Fibroblast of the aortic adventitia (primary cell): ENCODE data around the gene SKAP2. TPM values are rescaled to one million over a fixed set of nuclear protein-coding genes. Genes with fewer than 3 reads are reported as not detected.

Source experiments
- DNase-seq: peaks from one replicate; pipeline ENCODE4 v3.0.0-alpha.2; 2010; ENCODE audit warnings: low read depth
- H3K4me3 ChIP-seq: 2 replicates; pipeline ENCODE4 v1.5.1; 2011; ENCODE audit warnings: low read depth, mild to moderate bottlenecking, control low read depth, low read length, moderate library complexity
- total RNA-seq: library from RNA; depleted of rRNA; stranded (reverse); fragments of >200 nt; gene quantifications from 2 replicates; pipeline ENCODE4 v1.2.3, GENCODE V29; 2012; ENCODE audit warnings: low replicate concordance
- TF ChIP-seq, protein P1 (sequence below): IDR thresholded peaks from 2 replicates; pipeline ENCODE4 v1.5.1; 2011; ENCODE audit warnings: mild to moderate bottlenecking, low read length, control low read depth, inconsistent platforms; ENCODE audit not compliant: insufficient read depth

The SKAP2 gene
- total RNA-seq, 1 donor, result 13.6 TPM

DNA sequence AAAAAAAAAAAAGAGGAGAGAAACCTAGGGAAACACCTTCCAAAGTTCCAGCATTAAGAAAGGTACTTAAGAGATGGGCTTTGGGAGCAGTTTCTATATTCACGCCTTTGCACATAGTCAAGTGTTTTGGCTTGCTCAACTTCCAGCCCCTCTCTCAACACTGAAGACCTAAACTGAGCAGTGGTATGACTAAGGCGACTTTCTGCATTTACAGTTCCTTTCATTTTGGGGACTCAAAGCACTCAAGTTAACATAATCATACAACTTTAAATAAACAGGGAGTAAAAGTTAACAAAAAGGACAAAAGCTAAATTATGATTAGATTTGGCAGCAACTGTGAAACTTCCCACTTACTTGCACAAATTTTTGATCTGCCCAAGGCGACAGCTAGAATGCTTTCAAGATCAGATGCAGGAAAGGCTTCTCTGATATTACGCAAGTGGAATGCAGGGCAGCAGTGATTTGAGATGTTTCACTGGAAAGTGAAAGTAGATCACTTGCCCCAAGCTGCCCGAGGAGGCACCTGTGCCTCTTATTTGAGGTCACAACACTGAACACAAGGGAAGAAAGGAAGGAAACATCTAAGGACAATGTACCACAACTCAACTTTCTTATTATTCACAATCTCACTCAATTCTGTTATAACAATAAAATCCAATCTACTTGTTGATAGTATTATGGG lies 199.5 kb downstream of the SKAP2 start:
- DNase-seq, result peak; percentile 22
- TF ChIP-seq, protein P1, sequence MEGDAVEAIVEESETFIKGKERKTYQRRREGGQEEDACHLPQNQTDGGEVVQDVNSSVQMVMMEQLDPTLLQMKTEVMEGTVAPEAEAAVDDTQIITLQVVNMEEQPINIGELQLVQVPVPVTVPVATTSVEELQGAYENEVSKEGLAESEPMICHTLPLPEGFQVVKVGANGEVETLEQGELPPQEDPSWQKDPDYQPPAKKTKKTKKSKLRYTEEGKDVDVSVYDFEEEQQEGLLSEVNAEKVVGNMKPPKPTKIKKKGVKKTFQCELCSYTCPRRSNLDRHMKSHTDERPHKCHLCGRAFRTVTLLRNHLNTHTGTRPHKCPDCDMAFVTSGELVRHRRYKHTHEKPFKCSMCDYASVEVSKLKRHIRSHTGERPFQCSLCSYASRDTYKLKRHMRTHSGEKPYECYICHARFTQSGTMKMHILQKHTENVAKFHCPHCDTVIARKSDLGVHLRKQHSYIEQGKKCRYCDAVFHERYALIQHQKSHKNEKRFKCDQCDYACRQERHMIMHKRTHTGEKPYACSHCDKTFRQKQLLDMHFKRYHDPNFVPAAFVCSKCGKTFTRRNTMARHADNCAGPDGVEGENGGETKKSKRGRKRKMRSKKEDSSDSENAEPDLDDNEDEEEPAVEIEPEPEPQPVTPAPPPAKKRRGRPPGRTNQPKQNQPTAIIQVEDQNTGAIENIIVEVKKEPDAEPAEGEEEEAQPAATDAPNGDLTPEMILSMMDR, result no peak
- no peak overlapping the region for H3K4me3 ChIP-seq

DNA sequence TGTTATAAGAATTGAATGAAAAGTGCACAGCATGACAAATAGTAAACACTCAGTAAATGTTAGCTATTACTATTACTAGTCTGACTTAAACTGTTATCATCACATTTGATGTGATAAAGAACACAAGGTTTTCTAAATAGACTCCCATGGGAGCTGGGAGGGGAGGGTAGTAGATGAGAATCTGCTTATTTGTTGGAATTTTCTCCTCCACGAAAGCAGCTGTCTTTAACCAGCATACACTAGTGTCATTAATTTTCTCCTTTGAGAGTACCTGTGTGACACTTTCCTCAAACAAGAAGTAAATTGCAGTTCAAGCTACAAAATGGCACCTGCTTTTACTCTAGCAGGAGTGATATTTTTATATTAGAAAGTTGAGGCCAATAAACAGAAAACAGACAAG lies 200.1 kb downstream of the SKAP2 start:
- no peak for DNase-seq
- TF ChIP-seq, protein P1, result no peak
- H3K4me3 ChIP-seq, result no peak overlapping the region

DNA sequence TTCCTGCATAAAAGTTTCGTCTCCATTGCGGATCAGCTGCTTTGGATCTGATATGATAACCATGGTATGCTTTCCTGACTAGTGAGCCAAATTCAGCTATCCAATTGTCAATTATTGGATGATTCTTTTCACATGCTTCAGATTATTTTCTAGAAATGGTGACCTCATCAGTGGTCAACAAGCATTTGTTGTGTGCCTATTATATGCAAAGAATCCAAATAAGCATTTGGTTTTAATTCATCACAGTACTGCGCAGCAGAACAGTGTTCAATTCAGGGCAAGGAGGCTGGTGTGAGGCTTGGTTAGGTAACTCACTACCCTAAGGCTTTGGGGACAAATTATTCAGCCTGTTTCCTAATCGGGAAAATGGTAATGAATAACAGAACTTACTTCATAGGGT lies 200.5 kb downstream of the SKAP2 start:
- no peak for DNase-seq
- TF ChIP-seq, protein P1, result no peak
- H3K4me3 ChIP-seq, result no peak overlapping the region

DNA sequence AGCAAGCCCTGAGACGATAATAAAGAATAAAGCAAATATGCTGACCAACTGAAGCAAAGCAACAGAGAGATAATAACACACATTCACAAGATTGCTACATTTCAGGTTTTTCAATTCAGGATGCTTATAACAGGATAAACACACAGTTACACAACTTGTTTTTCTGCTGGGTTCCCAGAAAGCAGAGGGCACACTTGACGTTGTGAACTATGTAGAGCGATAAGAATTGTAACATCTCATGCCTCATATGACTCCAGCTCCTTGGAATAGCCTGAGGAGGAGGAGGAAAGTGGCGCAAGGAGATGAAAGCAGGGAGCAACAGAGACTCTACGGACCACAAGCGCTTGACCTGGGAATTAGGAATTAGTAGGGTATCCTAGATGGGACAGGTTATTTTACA lies 201.7 kb downstream of the SKAP2 start:
- H3K4me3 ChIP-seq, result no peak overlapping the region
- no peak for DNase-seq
- TF ChIP-seq, protein P1, result no peak

DNA sequence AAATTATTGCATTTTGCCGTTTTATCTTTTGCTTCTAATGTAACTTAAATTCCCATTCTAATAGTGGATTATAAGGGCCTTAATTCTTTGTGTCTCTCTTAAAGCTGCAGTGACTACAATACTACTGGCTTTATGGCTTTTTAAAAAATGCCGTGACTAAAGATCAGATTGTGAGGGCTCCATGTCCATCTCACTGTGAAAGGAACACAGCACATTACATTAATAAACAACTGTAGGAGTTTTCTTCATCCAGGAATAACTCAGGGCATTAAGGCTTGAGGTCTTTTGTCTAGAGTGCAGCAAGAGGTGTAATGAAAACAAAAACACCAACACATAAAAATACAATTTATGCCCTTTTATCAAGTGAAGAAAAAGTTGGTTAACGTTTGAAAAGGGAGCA lies 205.3 kb downstream of the SKAP2 start:
- TF ChIP-seq, protein P1, result no peak
- H3K4me3 ChIP-seq, result no peak overlapping the region
- DNase-seq, result no peak

DNA sequence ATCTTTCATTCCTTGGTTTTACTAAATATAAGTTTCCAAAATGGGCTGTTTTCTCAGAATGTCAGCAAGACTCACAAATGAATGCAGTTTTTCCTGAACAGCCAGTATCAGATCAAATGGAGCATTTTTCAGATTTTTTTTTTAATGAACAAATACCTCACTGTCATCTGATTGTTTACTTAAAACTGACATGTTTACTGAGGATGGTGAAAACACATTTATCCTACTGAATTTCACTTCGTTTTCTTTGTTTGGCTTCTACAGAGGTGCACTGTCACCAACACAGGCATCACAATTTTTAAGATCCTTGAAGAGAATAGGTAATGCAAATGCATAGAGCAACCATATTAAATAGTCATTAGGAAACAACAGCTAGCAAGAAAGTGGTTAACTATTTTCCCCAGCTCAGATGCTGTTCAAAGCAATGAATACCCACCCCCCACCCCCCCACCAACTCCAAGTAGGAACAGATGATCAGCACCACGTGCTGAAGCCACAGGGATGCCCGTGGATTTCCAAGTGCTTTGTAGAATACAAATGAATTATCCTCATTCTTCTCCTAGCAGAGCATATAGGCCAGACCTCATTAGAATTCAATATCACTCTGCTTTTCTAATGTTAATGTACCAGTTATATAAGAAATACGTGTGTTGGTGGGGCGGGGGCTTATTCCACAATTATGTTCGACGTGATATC lies 205.9 kb downstream of the SKAP2 start:
- TF ChIP-seq, protein P1, result no peak
- no peak for DNase-seq

More for the DNA sequence above, 205.9 kb downstream of the SKAP2 start:
- H3K4me3 ChIP-seq, result no peak overlapping the region
